CD14-positive monocyte (primary cell): Measurements from ENCODE around the gene GPA33. TPM values are rescaled to one million over a fixed set of nuclear protein-coding genes. Genes with fewer than 3 reads are reported as not detected.

ENCODE experiments used
- DNase-seq, 3 donors: peaks; one replicate each; pipeline ENCODE4 v3.0.0-alpha.2; 2011 to 2022
- H2AFZ ChIP-seq: 2 replicates; pipeline ENCODE4 v1.6.0; 2012; ENCODE audit warnings: mild to moderate bottlenecking, low read depth, low read length, inconsistent platforms; ENCODE audit not compliant: insufficient read depth, poor library complexity, severe bottlenecking
- H3K27ac ChIP-seq, 2 donors: 1 replicate in 1 of 2; 2 replicates in 1 of 2; pipeline ENCODE4 v1.5.1; 2012 to 2013; ENCODE audit warnings: low read length in 2 of 2, control low read depth in 1 of 2, inconsistent platforms in 1 of 2, low read depth in 1 of 2, mild to moderate bottlenecking in 1 of 2
- H3K27me3 ChIP-seq, 2 donors: one replicate each; pipeline versions ENCODE4 v1.6.0 to v1.6.1; 2011 to 2013; ENCODE audit warnings: low read length in 2 of 2; ENCODE audit not compliant: control insufficient read depth in 2 of 2, insufficient read depth in 2 of 2
- H3K36me3 ChIP-seq, 2 donors: replicated peaks in 1 of 2; 1 replicate in 1 of 2; 2 replicates in 1 of 2; pipeline versions ENCODE4 v1.5.1 to v1.6.1; 2012 to 2013; ENCODE audit warnings: low read length in 2 of 2, control low read depth in 1 of 2, inconsistent platforms in 1 of 2, mild to moderate bottlenecking in 1 of 2; ENCODE audit not compliant: insufficient read depth in 2 of 2, control insufficient read depth in 1 of 2
- H3K4me1 ChIP-seq, 2 donors: 1 replicate in 1 of 2; 2 replicates in 1 of 2; pipeline versions ENCODE4 v1.5.1 to v1.6.1; 2012 to 2013; ENCODE audit warnings: low read length in 2 of 2, control low read depth in 1 of 2, inconsistent platforms in 1 of 2, mild to moderate bottlenecking in 1 of 2, moderate library complexity in 1 of 2; ENCODE audit not compliant: insufficient read depth in 2 of 2, control insufficient read depth in 1 of 2
- H3K4me2 ChIP-seq: replicated peaks from 2 replicates; pipeline ENCODE3; 2012; ENCODE audit warnings: low read length, moderate library complexity, mild to moderate bottlenecking; ENCODE audit not compliant: poor library complexity, severe bottlenecking; ENCODE audit errors: extremely low read depth
- H3K4me3 ChIP-seq, 3 experiments: fragments of 200-600 bp in 1 of 3; sonication (generic) in 1 of 3; replicated peaks in 1 of 3; 1 replicate in 2 of 3; 2 replicates in 1 of 3; pipeline ENCODE4 v1.5.1; 2011 to 2013; ENCODE audit warnings: low read length in 3 of 3, mild to moderate bottlenecking in 3 of 3, control low read depth in 2 of 3, low read depth in 2 of 3, inconsistent platforms in 1 of 3, moderate library complexity in 1 of 3
- H3K79me2 ChIP-seq: 2 replicates; pipeline ENCODE4 v1.6.0; 2012; ENCODE audit warnings: mild to moderate bottlenecking, control low read depth, inconsistent platforms, low read length, moderate library complexity; ENCODE audit not compliant: insufficient read depth
- H3K9ac ChIP-seq: 2 replicates; pipeline ENCODE4 v1.6.0; 2017; ENCODE audit warnings: low read length, mild to moderate bottlenecking; ENCODE audit not compliant: insufficient read depth, poor library complexity, severe bottlenecking
- H3K9me3 ChIP-seq, 2 donors: replicated peaks in 1 of 2; 1 replicate in 1 of 2; 2 replicates in 1 of 2; pipeline versions ENCODE4 v1.5.1 to v1.6.1; 2012 to 2013; ENCODE audit warnings: low read length in 2 of 2, control low read depth in 1 of 2; ENCODE audit not compliant: control insufficient read depth in 1 of 2, insufficient read depth in 1 of 2
- H4K20me1 ChIP-seq: 2 replicates; pipeline ENCODE4 v1.6.0; 2012; ENCODE audit warnings: mild to moderate bottlenecking, low read length, control low read depth, moderate library complexity; ENCODE audit not compliant: insufficient read depth
- H3K27ac Mint-ChIP-seq, 7 donors: one replicate each; pipeline ENCODE4 v1.8.0; 2020; ENCODE audit warnings: mild to moderate bottlenecking in 7 of 7, mixed read lengths in 7 of 7, moderate library complexity in 6 of 7, inconsistent platforms in 2 of 7
- H3K27me3 Mint-ChIP-seq, 3 donors: one replicate each; pipeline ENCODE4 v1.8.0; 2021 to 2022; ENCODE audit warnings: low read depth in 3 of 3, mild to moderate bottlenecking in 3 of 3, mixed read lengths in 3 of 3, moderate library complexity in 3 of 3, inconsistent platforms in 1 of 3
- H3K36me3 Mint-ChIP-seq, 2 donors: one replicate each; pipeline ENCODE4 v1.8.0; 2020; ENCODE audit warnings: mixed read lengths in 2 of 2, inconsistent platforms in 1 of 2, mild to moderate bottlenecking in 1 of 2
- H3K4me1 Mint-ChIP-seq: one replicate; pipeline ENCODE4 v1.8.0; 2020; ENCODE audit warnings: mild to moderate bottlenecking, mixed read lengths
- H3K4me3 Mint-ChIP-seq, 2 donors: one replicate each; pipeline ENCODE4 v1.8.0; 2020; ENCODE audit warnings: mild to moderate bottlenecking in 2 of 2, mixed read lengths in 2 of 2, moderate library complexity in 1 of 2
- H3K9me3 Mint-ChIP-seq, 7 donors: one replicate each; pipeline ENCODE4 v1.8.0; 2020 to 2022; ENCODE audit warnings: mixed read lengths in 7 of 7, mild to moderate bottlenecking in 6 of 7, moderate library complexity in 6 of 7, inconsistent platforms in 2 of 7
- CTCF ChIP-seq: fragments of 200-600 bp; IDR thresholded peaks from one replicate; pipeline ENCODE4 v1.8.0; 2022; ENCODE audit warnings: antibody characterized with exemption, mild to moderate bottlenecking
- WGBS: methylation state at CpG from one replicate; pipeline ENCODE4 v1.1.5; 2013; ENCODE audit warnings: missing lambda C conversion rate; ENCODE audit not compliant: insufficient coverage; 5-methylcytosine and 5-hydroxymethylcytosine counted together
- intact Hi-C, 2 donors: fragments of 100-400 bp; cut with micrococcal nuclease; formaldehyde crosslinking; loops; one replicate each; pipeline versions ENCODE4 v1.15.0 to v1.15.1; 2023
- polyA plus RNA-seq, 3 donors: library from polyadenylated mRNA; depleted of rRNA in 1 of 3; unstranded in 2 of 3; stranded (reverse) in 1 of 3; fragments of 300-500 nt in 2 of 3; fragments of >200 nt in 1 of 3; fragmentation: Illumina TruSeq in 2 of 3; gene quantifications; 1 replicate in 2 of 3; 2 replicates in 1 of 3; pipeline ENCODE4 v1.2.3, GENCODE V29; 2012 to 2021

The GPA33 gene
- polyA plus RNA-seq, 3 donors: 0.84 to 1.8 (median 1.8) TPM

- Mint-ChIP-seq H3K27ac (peak overlapping the region in 2 of 7 donors; percentile 41 to 42), H3K9me3 (peaks cover 0 to 3% (median 0%) of the 10 kb centered on the region in 7 donors), H3K4me1 (no peaks in the 10 kb centered on the region), H3K36me3 (no peaks in the 10 kb centered on the region), H3K4me3 (no peak overlapping the region), H3K27me3 (peaks cover 0 to 9% (median 2%) of the 10 kb centered on the region in 3 donors)
- H3K4me3 ChIP-seq: peak overlapping the region in 1 of 3 experiments; percentile 43
- peak overlapping the region; percentile 47 for H3K4me2 ChIP-seq
- no peaks in the 10 kb centered on the region for H4K20me1 ChIP-seq
- WGBS: 52% methylated on average over 10 of the region's 11 CpGs
- H3K27me3 ChIP-seq: no peaks in the 10 kb centered on the region
- peaks cover 11 to 13% of the 10 kb centered on the region in 2 donors for H3K4me1 ChIP-seq
- H3K27ac ChIP-seq: no peak overlapping the region
- peak overlapping the region; percentile 71 for H2AFZ ChIP-seq
- peak; percentile 64 to 77 (median 71) for DNase-seq
- TF ChIP-seq CTCF: no peak
- intact Hi-C loops: no loop called here
- H3K9me3 ChIP-seq: no peaks in the 10 kb centered on the region
- no peaks in the 10 kb centered on the region for H3K79me2 ChIP-seq
- no peaks in the 10 kb centered on the region for H3K36me3 ChIP-seq
- no peak overlapping the region for H3K9ac ChIP-seq
These were observed 7.6 kb downstream of the GPA33 start for GRCh38 chr1:167082511-167083027.

GRCh38 chr1:167081594-167082156 lies 8.5 kb downstream of the GPA33 start:
- Mint-ChIP-seq H3K4me1 (no peaks in the 10 kb centered on the region), H3K4me3 (no peak overlapping the region), H3K36me3 (no peaks in the 10 kb centered on the region), H3K27me3 (peaks cover 0 to 9% (median 2%) of the 10 kb centered on the region in 3 donors), H3K27ac (no peak overlapping the region), H3K9me3 (peaks cover 0 to 3% (median 0%) of the 10 kb centered on the region in 7 donors)
- Histone ChIP-seq H3K27me3 (no peaks in the 10 kb centered on the region), H4K20me1 (no peaks in the 10 kb centered on the region), H3K9ac (no peak overlapping the region), H3K36me3 (no peaks in the 10 kb centered on the region), H3K27ac (no peak overlapping the region), H3K4me1 (peaks cover 11 to 13% of the 10 kb centered on the region in 2 donors), H2AFZ (no peak overlapping the region), H3K4me2 (no peak overlapping the region), H3K9me3 (no peaks in the 10 kb centered on the region), H3K79me2 (no peaks in the 10 kb centered on the region), H3K4me3 (no peak overlapping the region)
- 92% methylated on average over 4 of the region's 8 CpGs for WGBS
- intact Hi-C loops: no loop called here
- TF ChIP-seq CTCF: no peak
- DNase-seq: no peak
